H1 (cell line): ENCODE measurements around the gene SAMD4A. TPM values are rescaled to one million over a fixed set of nuclear protein-coding genes. Genes with fewer than 3 reads are reported as not detected.

Experiments
- CTCF ChIA-PET: fragments of 300-600 bp; sonication (Branson Sonifier 250); formaldehyde crosslinking; loops from one replicate; lab custom pipeline; 2021; ENCODE audit not compliant: partially characterized antibody; lab: Charles Lee
- POLR2A ChIA-PET: fragments of 300-600 bp; sonication (Branson Sonifier 250); formaldehyde crosslinking; loops from one replicate; lab custom pipeline; 2021; ENCODE audit warnings: inconsistent platforms; ENCODE audit not compliant: partially characterized antibody; lab: Charles Lee
- DNase-seq, 2 experiments: peaks; one replicate each; pipeline versions ENCODE4 v3.0.0 to v3.0.0-alpha.2; 2010 to 2022; ENCODE audit warnings: low spot score in 2 of 2, low read depth in 1 of 2, mixed read lengths in 1 of 2
- FAIRE-seq: peaks from 2 replicates; lab custom pipeline; 2011; peaks lifted over from hg19 to GRCh38; lab: Jason Lieb, UNC
- H2AFZ ChIP-seq: 2 replicates; pipeline ENCODE4 v1.8.1; 2012; ENCODE audit warnings: low read length, inconsistent platforms
- H2AK5ac ChIP-seq: 2 replicates; pipeline ENCODE4 v1.6.1; 2013; ENCODE audit warnings: low read depth, low read length
- H2BK120ac ChIP-seq: replicated peaks from 2 replicates; pipeline ENCODE3; 2013; ENCODE audit warnings: low read depth, low read length, inconsistent platforms
- H2BK12ac ChIP-seq: 2 replicates; pipeline ENCODE4 v1.6.1; 2013; ENCODE audit warnings: low read depth, low read length
- H2BK15ac ChIP-seq: 2 replicates; pipeline ENCODE4 v1.6.1; 2013; ENCODE audit warnings: low read length
- H2BK20ac ChIP-seq: 2 replicates; pipeline ENCODE4 v1.6.1; 2013; ENCODE audit warnings: low read length
- H2BK5ac ChIP-seq: 2 replicates; pipeline ENCODE4 v1.6.1; 2013; ENCODE audit warnings: low read depth, low read length
- H3K14ac ChIP-seq: 2 replicates; pipeline ENCODE4 v1.6.1; 2013; ENCODE audit warnings: inconsistent platforms; ENCODE audit not compliant: insufficient read length
- H3K18ac ChIP-seq: 2 replicates; pipeline ENCODE4 v1.6.1; 2013; ENCODE audit warnings: low read length; ENCODE audit errors: extremely low read depth
- H3K23ac ChIP-seq: 2 replicates; pipeline ENCODE4 v1.6.1; 2013; ENCODE audit warnings: inconsistent platforms; ENCODE audit not compliant: insufficient read length
- H3K23me2 ChIP-seq: 2 replicates; pipeline ENCODE4 v1.6.1; 2013; ENCODE audit warnings: low read depth, low read length
- H3K27ac ChIP-seq: 2 replicates; pipeline ENCODE4 v1.6.1; 2011; ENCODE audit warnings: low read depth, low read length, inconsistent platforms
- H3K27me3 ChIP-seq, 4 experiments: replicated peaks in 1 of 4; 1 replicate in 1 of 4; 2 replicates in 3 of 4; pipeline versions ENCODE4 v1.6.1 to v1.8.1; 2011 to 2013; ENCODE audit warnings: low read length in 3 of 4, mild to moderate bottlenecking in 3 of 4, inconsistent platforms in 2 of 4, mixed read lengths in 2 of 4, moderate library complexity in 1 of 4; ENCODE audit not compliant: control insufficient read depth in 3 of 4, insufficient read depth in 3 of 4; ENCODE audit errors: extremely low read depth in 1 of 4
- H3K36me3 ChIP-seq, 4 experiments: 2 replicates each; pipeline versions ENCODE4 v1.6.1 to v1.8.1; 2011 to 2013; ENCODE audit warnings: mild to moderate bottlenecking in 4 of 4, low read length in 3 of 4, moderate library complexity in 2 of 4, control low read depth in 1 of 4, inconsistent platforms in 1 of 4; ENCODE audit not compliant: insufficient read depth in 4 of 4, control insufficient read depth in 2 of 4
- H3K4ac ChIP-seq: replicated peaks from 2 replicates; pipeline ENCODE3; 2013; ENCODE audit warnings: low read length, low read depth, mixed read lengths, inconsistent platforms; ENCODE audit not compliant: insufficient read length
- H3K4me1 ChIP-seq, 4 experiments: replicated peaks in 1 of 4; 1 replicate in 1 of 4; 2 replicates in 3 of 4; pipeline versions ENCODE4 v1.6.1 to v1.8.1; 2011 to 2013; ENCODE audit warnings: low read length in 3 of 4, inconsistent platforms in 2 of 4, mixed read lengths in 1 of 4; ENCODE audit not compliant: insufficient read depth in 4 of 4, control insufficient read depth in 3 of 4
- H3K4me2 ChIP-seq, 2 experiments: 2 replicates each; pipeline versions ENCODE4 v1.6.1 to v1.8.1; 2011 to 2013; ENCODE audit warnings: low read depth in 2 of 2, low read length in 2 of 2, control low read depth in 1 of 2, inconsistent platforms in 1 of 2, mild to moderate bottlenecking in 1 of 2; ENCODE audit not compliant: insufficient read depth in 1 of 2
- H3K4me3 ChIP-seq, 4 experiments: fragments of 200-600, 300-600 bp in 1 of 4; sonication (generic), shearing (Covaris generic), sonication (Bioruptor Twin) in 1 of 4; 2 replicates each; pipeline versions ENCODE4 v1.5.1 to v1.8.1; 2011 to 2016; ENCODE audit warnings: low read length in 4 of 4, low read depth in 3 of 4, control low read depth in 2 of 4, inconsistent platforms in 2 of 4, mild to moderate bottlenecking in 2 of 4, mixed read lengths in 1 of 4, moderate library complexity in 1 of 4; ENCODE audit not compliant: insufficient read depth in 2 of 4; ENCODE audit errors: extremely low read depth in 1 of 4
- H3K56ac ChIP-seq: replicated peaks from 2 replicates; pipeline ENCODE3; 2013; ENCODE audit warnings: low read depth, mild to moderate bottlenecking, mixed read lengths, low read length, inconsistent platforms; ENCODE audit not compliant: insufficient read length
- H3K79me1 ChIP-seq: 2 replicates; pipeline ENCODE4 v1.6.1; 2013; ENCODE audit warnings: low read depth, low read length, control low read depth
- H3K79me2 ChIP-seq, 2 experiments: 2 replicates each; pipeline versions ENCODE4 v1.6.1 to v1.8.1; 2012 to 2013; ENCODE audit warnings: low read length in 2 of 2, mild to moderate bottlenecking in 2 of 2, inconsistent platforms in 1 of 2; ENCODE audit not compliant: insufficient read depth in 2 of 2, control insufficient read depth in 1 of 2
- H3K9ac ChIP-seq, 4 experiments: replicated peaks in 1 of 4; 1 replicate in 1 of 4; 2 replicates in 3 of 4; pipeline versions ENCODE4 v1.6.1 to v1.8.1; 2011 to 2013; ENCODE audit warnings: low read depth in 3 of 4, low read length in 3 of 4, control low read depth in 2 of 4, mild to moderate bottlenecking in 2 of 4, moderate library complexity in 2 of 4, inconsistent platforms in 1 of 4; ENCODE audit errors: extremely low read depth in 1 of 4
- H3K9me3 ChIP-seq, 2 experiments: 2 replicates each; pipeline versions ENCODE4 v1.6.1 to v1.8.1; 2012 to 2013; ENCODE audit warnings: mild to moderate bottlenecking in 2 of 2, moderate library complexity in 2 of 2, control low read depth in 1 of 2, inconsistent platforms in 1 of 2, low read depth in 1 of 2, low read length in 1 of 2, mixed read lengths in 1 of 2; ENCODE audit not compliant: insufficient read depth in 2 of 2
- H4K20me1 ChIP-seq, 2 experiments: replicated peaks in 1 of 2; 2 replicates each; pipeline versions ENCODE3 to v1.8.1; 2011 to 2013; ENCODE audit warnings: inconsistent platforms in 2 of 2, low read length in 2 of 2, mild to moderate bottlenecking in 1 of 2; ENCODE audit not compliant: insufficient read depth in 2 of 2, control insufficient read depth in 1 of 2
- H4K5ac ChIP-seq: 2 replicates; pipeline ENCODE4 v1.6.1; 2013; ENCODE audit warnings: low read length, low read depth, mixed read lengths, inconsistent platforms; ENCODE audit not compliant: insufficient read length
- H4K8ac ChIP-seq: 2 replicates; pipeline ENCODE4 v1.8.0; 2013; ENCODE audit warnings: mild to moderate bottlenecking, moderate library complexity, low read length, inconsistent platforms; ENCODE audit not compliant: insufficient read depth; ENCODE audit errors: extremely low read depth
- H4K91ac ChIP-seq: replicated peaks from 2 replicates; pipeline ENCODE3; 2013; ENCODE audit warnings: low read length, mixed read lengths, inconsistent platforms; ENCODE audit not compliant: insufficient read length
- ASH2L ChIP-seq: fragments of 200-600, 300-600 bp; sonication (generic); IDR thresholded peaks from one replicate; pipeline ENCODE4 v1.7.1; 2017; ENCODE audit warnings: low read length
- BCL11A ChIP-seq, 2 experiments: IDR thresholded peaks; one replicate each; pipeline ENCODE4 v1.6.1; 2011; ENCODE audit warnings: low read depth in 2 of 2, low read length in 2 of 2, mild to moderate bottlenecking in 2 of 2
- BRCA1 ChIP-seq: IDR thresholded peaks from 2 replicates; pipeline ENCODE4 v1.6.1; 2012; ENCODE audit warnings: low read depth, low read length, improper control_type of control experiment
- CEBPB ChIP-seq: IDR thresholded peaks from 2 replicates; pipeline ENCODE4 v1.6.1; 2012; ENCODE audit warnings: low read depth, low read length
- EP300 ChIP-seq, 2 experiments: IDR thresholded peaks; 1 replicate in 1 of 2; 2 replicates in 1 of 2; pipeline ENCODE4 v1.6.1; 2011 to 2012; ENCODE audit warnings: low read depth in 2 of 2, low read length in 2 of 2, mild to moderate bottlenecking in 2 of 2, borderline replicate concordance in 1 of 2, inconsistent platforms in 1 of 2, moderate library complexity in 1 of 2
- GTF2F1 ChIP-seq: IDR thresholded peaks from 2 replicates; pipeline ENCODE4 v1.6.1; 2012; ENCODE audit warnings: low read depth, low read length, improper control_type of control experiment, borderline replicate concordance
- HDAC2 ChIP-seq, 2 experiments: fragments of 300-600 bp in 1 of 2; sonication (generic) in 1 of 2; IDR thresholded peaks; 2 replicates each; pipeline ENCODE4 v1.6.1; 2011 to 2012; ENCODE audit warnings: low read depth in 2 of 2, low read length in 2 of 2, mild to moderate bottlenecking in 2 of 2, moderate library complexity in 2 of 2, borderline replicate concordance in 1 of 2, inconsistent platforms in 1 of 2
- KDM4A ChIP-seq: IDR thresholded peaks from one replicate; pipeline ENCODE4 v1.7.1; 2012; ENCODE audit warnings: low read depth, mild to moderate bottlenecking, moderate library complexity, low read length, inconsistent platforms; ENCODE audit not compliant: severe bottlenecking
- KDM5A ChIP-seq: fragments of 200-600 bp; IDR thresholded peaks from 2 replicates; pipeline ENCODE4 v1.7.1; 2012; ENCODE audit warnings: mild to moderate bottlenecking, low read length, inconsistent platforms, mixed read lengths
- SP2 ChIP-seq: IDR thresholded peaks from 2 replicates; pipeline ENCODE4 v1.6.1; 2012; ENCODE audit warnings: mild to moderate bottlenecking, low read length, inconsistent platforms
- TAF7 ChIP-seq: optimal IDR thresholded peaks from 2 replicates; pipeline ENCODE3; 2011; ENCODE audit warnings: low read depth, mild to moderate bottlenecking, inconsistent platforms, low read length, moderate library complexity, borderline replicate concordance
- ZNF274 ChIP-seq: IDR thresholded peaks from 2 replicates; pipeline ENCODE4 v1.7.0; 2012; ENCODE audit warnings: low read length, borderline replicate concordance; ENCODE audit errors: extremely low read depth
- WGBS, 2 experiments: shearing (Covaris generic) in 1 of 2; methylation state at CpG; one replicate each; pipeline versions ENCODE4 v1.1.6 to v1.1.7; 2013 to 2015; ENCODE audit warnings: low lambda C conversion rate in 2 of 2, mixed read lengths in 2 of 2, inconsistent platforms in 1 of 2, low coverage in 1 of 2, missing lambda C conversion rate in 1 of 2; ENCODE audit not compliant: insufficient replicate concordance in 2 of 2, insufficient coverage in 1 of 2, insufficient read length in 1 of 2; ENCODE audit errors: extremely low coverage in 1 of 2, missing lambda C conversion rate in 1 of 2; 5-methylcytosine and 5-hydroxymethylcytosine counted together
- polyA plus RNA-seq, 7 experiments: library from polyadenylated mRNA; depleted of rRNA in 3 of 7; stranded (reverse) in 5 of 7; unstranded in 2 of 7; fragments of >200 nt in 5 of 7; fragments of 200-250 nt in 2 of 7; gene quantifications; 1 replicate in 5 of 7; 2 replicates in 1 of 7; 4 replicates in 1 of 7; pipeline versions ENCODE4 v1.2.1 to v1.2.3, GENCODE V29; 2011 to 2013; ENCODE audit warnings: missing spikeins in 2 of 7, mixed read lengths in 2 of 7
- total RNA-seq: library from RNA; stranded (reverse); fragmentation: NEBNext Ultra II Directional; extraction: Animal tissue kit (Norgen Biotek cat#: 25700); gene quantifications from 2 replicates; pipeline ENCODE4 v1.2.1, GENCODE V29; 2021
- TF ChIP-seq, protein P1 (sequence below): IDR thresholded peaks from 2 replicates; pipeline ENCODE4 v1.6.1; 2011; ENCODE audit warnings: low read length, improper control_type of control experiment

Gene SAMD4A
- total and polyA plus RNA-seq, 2 of the 8 experiments (the other 6 are each of a cell fraction or from before 2014, with no cell fraction given) = 2.4 to 12.3 TPM

DNA sequence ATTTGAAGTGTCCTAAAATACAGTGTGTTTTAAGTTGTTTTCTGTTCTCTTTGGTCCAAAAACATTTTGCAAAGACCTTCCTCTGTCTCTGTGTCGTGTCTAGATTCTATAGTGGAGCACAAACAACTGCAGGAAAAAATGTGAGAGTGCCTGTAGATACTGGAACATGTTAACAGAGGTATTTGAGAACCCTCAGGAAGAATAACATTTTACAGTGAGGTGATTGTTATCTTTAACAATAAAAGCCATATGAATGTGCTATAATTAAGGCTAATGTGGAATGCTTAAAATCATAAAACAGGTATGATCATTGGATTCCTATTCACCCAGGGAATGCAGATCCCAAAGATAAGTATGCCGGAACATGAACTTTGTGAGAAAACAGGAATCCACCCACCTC, 98.0 kb downstream of the SAMD4A start:
- Histone ChIP-seq H3K79me2 (0 out of 4 replicates have a peak, but pooled peaks cover 0 to 3% of the 10 kb centered on the region in 2 experiments), H3K14ac (no peak overlapping the region), H3K36me3 (no peaks in the 10 kb centered on the region), H2AFZ (no peak overlapping the region), H3K9me3 (no peaks in the 10 kb centered on the region), H2BK12ac (no peak overlapping the region), H3K23me2 (no peaks in the 10 kb centered on the region), H4K91ac (no peak overlapping the region), H3K56ac (no peak overlapping the region), H3K27me3 (no peaks in the 10 kb centered on the region), H3K18ac (no peak overlapping the region), H2BK120ac (no peak overlapping the region), H3K79me1 (peaks cover 2% of the 10 kb centered on the region; the same call in 1 of the 2 replicates), H3K4ac (no peak overlapping the region), H3K4me1 (peaks cover 0 to 7% (median 1%) of the 10 kb centered on the region in 4 experiments; a peak in 2 of 7 replicates), H2BK15ac (no peak overlapping the region), H3K9ac (no peak overlapping the region), H3K4me3 (no peak overlapping the region), H3K27ac (no peak overlapping the region), H4K20me1 (no peaks in the 10 kb centered on the region), H2BK20ac (no peak overlapping the region), H4K5ac (no peak overlapping the region), H4K8ac (no peak overlapping the region), H2BK5ac (no peak overlapping the region), H3K4me2 (no peak overlapping the region), H2AK5ac (no peak overlapping the region), H3K23ac (no peak overlapping the region)
- WGBS, 2 experiments = 91% methylated on average over 2 of the region's 2 CpGs; no CpG with 5 or more reads in 1 of the 2 experiments
- FAIRE-seq (no peak), DNase-seq (no peak)
- POLR2A ChIA-PET = no interaction called here
- CTCF ChIA-PET = interaction anchor here (1.1 to 1.5 kb wide), 3 partner anchors 22 to 109 kb away, joined by 3 to 6 read pairs (median 4); no protein-coding TSS in a partner anchor
- TF ChIP-seq EP300 (IDR thresholded peaks at IDR 0.05; ENCODE audit: borderline replicate concordance in 1 of 2, low read depth in 2 of 2, low read length in 2 of 2) (no peak), TAF7 (no peak), CEBPB (no peak), KDM5A (no peak), ZNF274 (no peak), HDAC2 (IDR thresholded peaks at IDR 0.05; ENCODE audit: borderline replicate concordance in 1 of 2, low read depth in 2 of 2, low read length in 2 of 2) (no peak), SP2 (no peak), GTF2F1 (no peak), KDM4A (no peak), BRCA1 (no peak), BCL11A (IDR thresholded peaks at IDR 0.05; ENCODE audit: low read depth in 2 of 2, low read length in 2 of 2) (no peak), ASH2L (no peak)
- TF ChIP-seq, protein P1, sequence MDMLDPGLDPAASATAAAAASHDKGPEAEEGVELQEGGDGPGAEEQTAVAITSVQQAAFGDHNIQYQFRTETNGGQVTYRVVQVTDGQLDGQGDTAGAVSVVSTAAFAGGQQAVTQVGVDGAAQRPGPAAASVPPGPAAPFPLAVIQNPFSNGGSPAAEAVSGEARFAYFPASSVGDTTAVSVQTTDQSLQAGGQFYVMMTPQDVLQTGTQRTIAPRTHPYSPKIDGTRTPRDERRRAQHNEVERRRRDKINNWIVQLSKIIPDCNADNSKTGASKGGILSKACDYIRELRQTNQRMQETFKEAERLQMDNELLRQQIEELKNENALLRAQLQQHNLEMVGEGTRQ = no peak
